ENCODE data around the gene ITPR3. TPM values are rescaled to one million over a fixed set of nuclear protein-coding genes. Genes with fewer than 3 reads are reported as not detected.

The ITPR3 gene
- total RNA-seq, 2 donors from 2014 or later = 17.5 to 25.9 TPM

GRCh38 chr6:33689879-33690278 lies 68.8 kb downstream of the ITPR3 start:
- ATAC-seq (no peak), DNase-seq (no peak)
- TF ChIP-seq CTCF (IDR thresholded peaks at IDR 0.05) = no peak
- no peak for TF ChIP-seq POLR2A (IDR thresholded peaks at IDR 0.05)
- H3K36me3 ChIP-seq (replicated peaks in 1 of 2; ENCODE audit: insufficient read depth in 1 of 2, low read depth in 2 of 2) = peaks cover 0 to 10% of the 10 kb centered on the region in 2 donors
- H3K27ac ChIP-seq = no peak overlapping the region
- WGBS, 2 donors = 82 to 83% methylated on average over 2 to 10 of the region's 10 CpGs
- no peak overlapping the region for H3K4me3 ChIP-seq
- intact Hi-C loops (cut with DNase I) = loop anchor here (10.0 kb wide), 1 partner anchor 55 kb away; no protein-coding TSS in a partner anchor
- H3K9me3 ChIP-seq = no peaks in the 10 kb centered on the region
- H3K27me3 ChIP-seq = no peaks in the 10 kb centered on the region
- no peaks in the 10 kb centered on the region for H3K4me1 ChIP-seq

GRCh38 chr6:33690766-33691165 lies 69.6 kb downstream of the ITPR3 start:
- H3K27ac ChIP-seq = no peak overlapping the region
- DNase-seq (no peak), ATAC-seq (no peak)
- H3K27me3 ChIP-seq = no peaks in the 10 kb centered on the region
- TF ChIP-seq POLR2A (IDR thresholded peaks at IDR 0.05) (no peak), CTCF (IDR thresholded peaks at IDR 0.05) (no peak)
- peaks cover 0 to 6% of the 10 kb centered on the region in 2 donors for H3K36me3 ChIP-seq (replicated peaks in 1 of 2; ENCODE audit: insufficient read depth in 1 of 2, low read depth in 2 of 2)
- H3K9me3 ChIP-seq = no peaks in the 10 kb centered on the region
- no peak overlapping the region for H3K4me3 ChIP-seq
- no peaks in the 10 kb centered on the region for H3K4me1 ChIP-seq
- intact Hi-C loops (cut with DNase I) = loop anchor here (10.0 kb wide), 1 partner anchor 56 kb away; no protein-coding TSS in a partner anchor
- 85 to 88% methylated on average over 13 of the region's 13 CpGs for WGBS, 2 donors

GRCh38 chr6:33691456-33692077 lies 70.4 kb downstream of the ITPR3 start:
- Histone ChIP-seq H3K36me3 (replicated peaks in 1 of 2; ENCODE audit: insufficient read depth in 1 of 2, low read depth in 2 of 2) (peaks cover 0 to under 1% of the 10 kb centered on the region in 2 donors), H3K27ac (no peak overlapping the region), H3K9me3 (no peaks in the 10 kb centered on the region), H3K4me1 (no peaks in the 10 kb centered on the region), H3K27me3 (no peaks in the 10 kb centered on the region), H3K4me3 (no peak overlapping the region)
- DNase-seq = no peak
- TF ChIP-seq POLR2A (IDR thresholded peaks at IDR 0.05) = no peak
- TF ChIP-seq CTCF (IDR thresholded peaks at IDR 0.05) = no peak
- 83 to 88% methylated on average over 12 to 15 of the region's 15 CpGs for WGBS, 2 donors
- intact Hi-C loops (cut with DNase I) = loop anchor here (10.0 kb wide), 1 partner anchor 57 kb away; no protein-coding TSS in a partner anchor
- ATAC-seq = no peak

GRCh38 chr6:33692078-33692759 lies 71.1 kb downstream of the ITPR3 start:
- 77 to 88% methylated on average over 9 to 12 of the region's 12 CpGs for WGBS, 2 donors
- Histone ChIP-seq H3K9me3 (no peaks in the 10 kb centered on the region), H3K4me3 (no peak overlapping the region), H3K4me1 (peaks cover 5% of the 10 kb centered on the region), H3K27ac (no peak overlapping the region), H3K36me3 (replicated peaks in 1 of 2; ENCODE audit: insufficient read depth in 1 of 2, low read depth in 2 of 2) (no peaks in the 10 kb centered on the region), H3K27me3 (no peaks in the 10 kb centered on the region)
- no peak for ATAC-seq
- DNase-seq = no peak
- intact Hi-C loops (cut with DNase I) = loop anchor here (10.0 kb wide), 1 partner anchor 57 kb away; no protein-coding TSS in a partner anchor
- TF ChIP-seq CTCF (IDR thresholded peaks at IDR 0.05) (no peak), POLR2A (IDR thresholded peaks at IDR 0.05) (no peak)
